Astrocyte (in vitro differentiated cells and primary cell): ENCODE data around the gene BMPR1B. TPM values are rescaled to one million over a fixed set of nuclear protein-coding genes. Genes with fewer than 3 reads are reported as not detected.

Experiments
- DNase-seq: peaks from one replicate; pipeline ENCODE4 v3.0.0-alpha.2; 2010; ENCODE audit warnings: low read depth
- FAIRE-seq: peaks from 2 replicates; lab custom pipeline; 2011; peaks lifted over from hg19 to GRCh38; lab: Jason Lieb, UNC
- H2AFZ ChIP-seq: 2 replicates; pipeline ENCODE4 v1.6.0; 2012; ENCODE audit warnings: low read depth, low read length, inconsistent platforms
- H3K27ac ChIP-seq: 2 replicates; pipeline ENCODE4 v1.5.1; 2011; ENCODE audit warnings: low read depth, low read length, inconsistent platforms
- H3K27me3 ChIP-seq: 2 replicates; pipeline ENCODE4 v1.6.0; 2011; ENCODE audit warnings: low read length, inconsistent platforms; ENCODE audit not compliant: insufficient read depth
- H3K36me3 ChIP-seq: 2 replicates; pipeline ENCODE4 v1.5.1; 2011; ENCODE audit warnings: low read length, inconsistent platforms; ENCODE audit not compliant: insufficient read depth
- H3K4me1 ChIP-seq: 2 replicates; pipeline ENCODE4 v1.5.1; 2011; ENCODE audit warnings: low read length, inconsistent platforms; ENCODE audit not compliant: insufficient read depth
- H3K4me2 ChIP-seq: 2 replicates; pipeline ENCODE4 v1.6.0; 2012; ENCODE audit warnings: low read length, inconsistent platforms
- H3K4me3 ChIP-seq: 2 replicates; pipeline ENCODE4 v1.5.1; 2011; ENCODE audit warnings: low read depth, mild to moderate bottlenecking, low read length, inconsistent platforms; ENCODE audit not compliant: insufficient read depth
- H3K79me2 ChIP-seq: 2 replicates; pipeline ENCODE4 v1.6.0; 2012; ENCODE audit warnings: mild to moderate bottlenecking, low read length, inconsistent platforms; ENCODE audit not compliant: insufficient read depth
- H3K9ac ChIP-seq: 2 replicates; pipeline ENCODE4 v1.6.0; 2012; ENCODE audit warnings: mild to moderate bottlenecking, low read length, inconsistent platforms
- H3K9me3 ChIP-seq: 2 replicates; pipeline ENCODE4 v1.5.1; 2012; ENCODE audit warnings: low read depth, mild to moderate bottlenecking, low read length, inconsistent platforms; ENCODE audit not compliant: insufficient read depth
- H4K20me1 ChIP-seq: 2 replicates; pipeline ENCODE4 v1.6.0; 2012; ENCODE audit warnings: low read length, inconsistent platforms; ENCODE audit not compliant: insufficient read depth
- H3K27ac Mint-ChIP-seq: one replicate; pipeline ENCODE4 v1.8.0; 2021; ENCODE audit warnings: mild to moderate bottlenecking, mixed read lengths; ENCODE audit not compliant: unreplicated experiment
- H3K27me3 Mint-ChIP-seq: one replicate; pipeline ENCODE4 v1.8.0; 2021; ENCODE audit warnings: low read depth, mixed read lengths; ENCODE audit not compliant: unreplicated experiment
- H3K36me3 Mint-ChIP-seq: one replicate; pipeline ENCODE4 v1.8.0; 2021; ENCODE audit warnings: low read depth, mixed read lengths; ENCODE audit not compliant: unreplicated experiment
- H3K4me1 Mint-ChIP-seq: one replicate; pipeline ENCODE4 v1.8.0; 2021; ENCODE audit warnings: low read depth, mixed read lengths; ENCODE audit not compliant: unreplicated experiment
- H3K4me3 Mint-ChIP-seq: one replicate; pipeline ENCODE4 v1.8.0; 2021; ENCODE audit warnings: mild to moderate bottlenecking, moderate library complexity, mixed read lengths; ENCODE audit not compliant: unreplicated experiment
- H3K9me3 Mint-ChIP-seq: one replicate; pipeline ENCODE4 v1.8.0; 2021; ENCODE audit warnings: mild to moderate bottlenecking, mixed read lengths; ENCODE audit not compliant: unreplicated experiment
- EZH2 ChIP-seq: IDR thresholded peaks from 2 replicates; pipeline ENCODE4 v1.6.1; 2012; ENCODE audit warnings: mild to moderate bottlenecking, low read length, inconsistent platforms; ENCODE audit not compliant: insufficient read depth
- total RNA-seq: library from RNA; stranded (reverse); gene quantifications from 2 replicates; pipeline ENCODE4 v1.2.1, GENCODE V29; 2021
- TF ChIP-seq, protein P1 (sequence below): IDR thresholded peaks from 2 replicates; pipeline ENCODE4 v1.5.1; 2011; ENCODE audit warnings: low read depth, mild to moderate bottlenecking, inconsistent platforms, low read length, moderate library complexity; ENCODE audit not compliant: insufficient read depth

The BMPR1B gene
- total RNA-seq, 1 donor from 2014 or later, result 14.1 TPM

DNA sequence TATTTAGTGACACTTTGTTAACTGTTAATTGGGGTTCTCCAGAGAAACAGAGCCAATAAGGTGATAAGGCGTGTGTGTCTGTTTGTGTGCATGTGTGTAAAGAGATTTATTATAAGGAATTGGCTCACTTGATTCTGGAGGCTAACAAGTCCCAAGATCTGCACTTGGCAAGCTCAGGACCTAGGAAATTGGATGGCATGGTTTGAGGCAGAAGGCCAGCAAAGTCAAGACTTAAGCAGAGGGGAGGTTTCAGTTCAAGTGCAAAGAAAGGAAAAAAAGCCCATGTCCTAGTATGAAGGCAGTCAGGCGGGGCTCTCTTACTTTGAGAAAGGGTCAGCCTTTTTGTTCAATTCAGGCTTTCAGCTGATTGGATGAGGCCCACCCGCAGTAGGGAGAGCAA is 314.1 kb downstream of the BMPR1B start:
- Histone ChIP-seq H3K27ac (no peak overlapping the region), H3K9me3 (no peaks in the 10 kb centered on the region), H3K27me3 (no peaks in the 10 kb centered on the region), H3K4me3 (no peak overlapping the region), H3K9ac (no peak overlapping the region), H3K4me2 (no peak overlapping the region), H3K79me2 (no peaks in the 10 kb centered on the region), H2AFZ (no peak overlapping the region), H4K20me1 (no peaks in the 10 kb centered on the region), H3K36me3 (no peaks in the 10 kb centered on the region), H3K4me1 (no peaks in the 10 kb centered on the region)
- TF ChIP-seq EZH2, result no peak
- TF ChIP-seq, protein P1, sequence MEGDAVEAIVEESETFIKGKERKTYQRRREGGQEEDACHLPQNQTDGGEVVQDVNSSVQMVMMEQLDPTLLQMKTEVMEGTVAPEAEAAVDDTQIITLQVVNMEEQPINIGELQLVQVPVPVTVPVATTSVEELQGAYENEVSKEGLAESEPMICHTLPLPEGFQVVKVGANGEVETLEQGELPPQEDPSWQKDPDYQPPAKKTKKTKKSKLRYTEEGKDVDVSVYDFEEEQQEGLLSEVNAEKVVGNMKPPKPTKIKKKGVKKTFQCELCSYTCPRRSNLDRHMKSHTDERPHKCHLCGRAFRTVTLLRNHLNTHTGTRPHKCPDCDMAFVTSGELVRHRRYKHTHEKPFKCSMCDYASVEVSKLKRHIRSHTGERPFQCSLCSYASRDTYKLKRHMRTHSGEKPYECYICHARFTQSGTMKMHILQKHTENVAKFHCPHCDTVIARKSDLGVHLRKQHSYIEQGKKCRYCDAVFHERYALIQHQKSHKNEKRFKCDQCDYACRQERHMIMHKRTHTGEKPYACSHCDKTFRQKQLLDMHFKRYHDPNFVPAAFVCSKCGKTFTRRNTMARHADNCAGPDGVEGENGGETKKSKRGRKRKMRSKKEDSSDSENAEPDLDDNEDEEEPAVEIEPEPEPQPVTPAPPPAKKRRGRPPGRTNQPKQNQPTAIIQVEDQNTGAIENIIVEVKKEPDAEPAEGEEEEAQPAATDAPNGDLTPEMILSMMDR, result no peak
- Mint-ChIP-seq H3K4me3 (no peak overlapping the region), H3K9me3 (no peaks in the 10 kb centered on the region), H3K27ac (no peak overlapping the region), H3K36me3 (peaks cover 2% of the 10 kb centered on the region), H3K4me1 (no peaks in the 10 kb centered on the region), H3K27me3 (no peaks in the 10 kb centered on the region)
- FAIRE-seq (no peak), DNase-seq (no peak)

DNA sequence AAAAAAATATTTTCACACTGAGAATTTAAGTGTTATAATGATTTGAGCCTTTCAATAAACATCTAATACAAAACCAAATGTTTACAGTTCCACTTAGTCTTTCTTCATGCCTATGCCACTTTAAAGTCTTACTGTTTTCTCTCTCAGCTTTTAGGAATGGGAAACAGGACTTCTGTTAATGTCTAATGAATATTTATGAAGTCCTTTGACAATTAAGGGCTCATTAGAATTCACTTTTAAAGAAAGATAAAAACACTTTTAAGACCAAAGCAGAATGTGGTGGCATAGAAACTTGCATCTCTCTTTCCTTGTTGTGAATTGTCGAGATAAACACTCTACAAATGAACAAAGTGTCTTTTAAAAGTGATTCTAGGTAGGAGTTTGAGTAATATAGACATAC is 315.9 kb downstream of the BMPR1B start:
- H3K27ac ChIP-seq, result no peak overlapping the region
- no peak overlapping the region for H3K27ac Mint-ChIP-seq
- FAIRE-seq, result no peak

DNA sequence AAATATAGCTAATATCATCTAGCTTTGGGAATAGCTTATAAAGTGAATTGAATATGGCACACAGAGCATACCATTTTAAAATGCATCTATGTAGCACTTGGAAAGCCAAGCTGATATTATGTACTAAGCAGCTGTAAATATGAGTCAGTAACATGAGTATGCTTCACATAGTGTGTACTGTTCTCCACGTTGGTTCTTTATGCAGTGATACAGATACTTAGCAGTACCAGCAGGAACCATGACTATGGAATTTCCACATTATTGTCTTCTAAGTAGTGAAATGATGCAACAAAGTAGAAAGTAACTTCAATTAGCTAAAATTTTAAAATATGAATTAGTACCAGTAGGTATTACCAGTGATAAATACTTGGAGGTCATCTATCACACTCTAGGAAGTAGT is 320.1 kb downstream of the BMPR1B start:
- H4K20me1 ChIP-seq, result no peaks in the 10 kb centered on the region
- no peaks in the 10 kb centered on the region for H3K79me2 ChIP-seq
- Mint-ChIP-seq H3K9me3 (no peaks in the 10 kb centered on the region), H3K27ac (no peak overlapping the region), H3K36me3 (peaks cover 1% of the 10 kb centered on the region), H3K27me3 (no peaks in the 10 kb centered on the region), H3K4me1 (no peaks in the 10 kb centered on the region), H3K4me3 (no peak overlapping the region)
- H3K4me2 ChIP-seq, result no peak overlapping the region
- no peak overlapping the region for H3K9ac ChIP-seq
- no peak overlapping the region for H3K27ac ChIP-seq
- H3K4me1 ChIP-seq, result no peaks in the 10 kb centered on the region
- TF ChIP-seq, protein P1, result no peak
- no peak for TF ChIP-seq EZH2
- no peaks in the 10 kb centered on the region for H3K36me3 ChIP-seq
- no peaks in the 10 kb centered on the region for H3K9me3 ChIP-seq
- no peak overlapping the region for H3K4me3 ChIP-seq
- FAIRE-seq (no peak), DNase-seq (peak; percentile 7)
- H2AFZ ChIP-seq, result no peak overlapping the region
- no peaks in the 10 kb centered on the region for H3K27me3 ChIP-seq

More for the DNA sequence above, 315.9 kb downstream of the BMPR1B start:
- H3K4me1 Mint-ChIP-seq, result no peaks in the 10 kb centered on the region
- Histone ChIP-seq H3K27me3 (no peaks in the 10 kb centered on the region), H3K4me2 (no peak overlapping the region), H3K4me1 (no peaks in the 10 kb centered on the region), H2AFZ (no peak overlapping the region), H3K9ac (no peak overlapping the region), H3K9me3 (no peaks in the 10 kb centered on the region), H3K36me3 (no peaks in the 10 kb centered on the region), H4K20me1 (no peaks in the 10 kb centered on the region), H3K4me3 (no peak overlapping the region), H3K79me2 (no peaks in the 10 kb centered on the region)
- H3K27me3 Mint-ChIP-seq, result no peaks in the 10 kb centered on the region
- peaks cover 2% of the 10 kb centered on the region for H3K36me3 Mint-ChIP-seq
- no peak for TF ChIP-seq EZH2
- TF ChIP-seq, protein P1, result no peak
- H3K9me3 Mint-ChIP-seq, result no peaks in the 10 kb centered on the region
- DNase-seq, result no peak
- H3K4me3 Mint-ChIP-seq, result no peak overlapping the region
